Lower leg skin (tissue), 3 donors: ENCODE results near the gene ELOA2.
"Not testable (repeated sequence)": the region's sequence is repeated elsewhere in the genome, so short reads cannot be mapped to it uniquely, and the experiment has no call there.

Experiments
- CTCF ChIP-seq, 3 donors: fragments of 450-650 bp; IDR thresholded peaks; one replicate each; pipeline ENCODE4 v1.5.1; 2016; ENCODE audit warnings: antibody characterized with exemption in 3 of 3, mild to moderate bottlenecking in 3 of 3, moderate library complexity in 2 of 3
- POLR2A ChIP-seq, 2 donors: fragments of 450-650 bp; IDR thresholded peaks; one replicate each; pipeline ENCODE4 v1.6.1; 2016 to 2017; ENCODE audit warnings: antibody characterized with exemption in 2 of 2, mild to moderate bottlenecking in 1 of 2, moderate library complexity in 1 of 2

DNA sequence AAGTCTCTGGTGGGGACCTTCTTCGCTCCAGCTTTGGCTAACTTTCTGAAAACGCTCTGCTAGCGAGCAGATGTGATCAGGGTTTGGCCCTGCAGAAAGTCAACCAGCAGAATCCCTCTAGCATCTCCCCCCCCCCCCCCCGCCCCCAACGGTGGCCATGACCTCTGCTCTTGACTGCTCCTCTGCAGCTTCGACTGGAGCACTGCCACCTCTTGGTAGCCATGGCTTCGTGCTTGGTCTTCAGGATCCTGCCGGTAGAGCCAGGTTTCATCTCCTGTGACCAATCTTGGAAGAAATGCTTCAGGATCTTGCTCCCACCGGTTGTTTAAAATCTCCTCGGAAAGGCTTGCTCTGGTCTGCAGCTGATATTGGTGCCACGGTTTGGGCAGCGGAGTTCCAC is 4.5 kb downstream of the ELOA2 start:
- not testable (repeated sequence) for TF ChIP-seq POLR2A, CTCF (IDR thresholded peaks at IDR 0.05)
